Transverse colon (tissue), 4 donors: ENCODE measurements around the gene PRKCI. TPM values are rescaled to one million over a fixed set of nuclear protein-coding genes. Genes with fewer than 3 reads are reported as not detected.
"Not testable (repeated sequence)": the region's sequence is repeated elsewhere in the genome, so short reads cannot be mapped to it uniquely, and the experiment has no call there.

Experiments
- DNase-seq: peaks from one replicate; pipeline ENCODE4 v3.0.0-alpha.2; 2019
- H3K27ac ChIP-seq, 4 donors: fragments of 200-600 bp; sonication (generic); 2 replicates each; pipeline ENCODE4 v1.5.1; 2016 to 2018; ENCODE audit warnings: inconsistent platforms in 4 of 4
- H3K27me3 ChIP-seq: fragments of 200-600 bp; sonication (generic); 2 replicates; pipeline ENCODE4 v1.5.1; 2017; ENCODE audit warnings: inconsistent platforms
- H3K36me3 ChIP-seq, 4 donors: fragments of 200-600 bp; sonication (generic); 2 replicates each; pipeline ENCODE4 v1.5.1; 2017 to 2019; ENCODE audit warnings: inconsistent platforms in 4 of 4
- H3K4me1 ChIP-seq, 4 donors: fragments of 200-600 bp; sonication (generic); 2 replicates each; pipeline ENCODE4 v1.5.1; 2017 to 2020; ENCODE audit warnings: inconsistent platforms in 4 of 4
- H3K4me3 ChIP-seq, 4 donors: fragments of 200-600 bp; sonication (generic); 1 replicate in 1 of 4; 2 replicates in 3 of 4; pipeline versions ENCODE4 v1.5.1 to v1.6.1; 2017 to 2019; ENCODE audit warnings: inconsistent platforms in 4 of 4
- H3K9me3 ChIP-seq, 2 donors: fragments of 200-600 bp; sonication (generic); 2 replicates each; pipeline ENCODE4 v1.5.1; 2017 to 2019; ENCODE audit warnings: inconsistent platforms in 2 of 2
- EP300 ChIP-seq: sonication (generic); formaldehyde crosslinking; IDR thresholded peaks from one replicate; pipeline ENCODE4 v1.6.1; 2017; ENCODE audit warnings: antibody characterized with exemption, low read depth
- POLR2A ChIP-seq: fragments of 450-650 bp; IDR thresholded peaks from one replicate; pipeline ENCODE4 v1.6.1; 2016; ENCODE audit warnings: antibody characterized with exemption, mild to moderate bottlenecking, moderate library complexity
- POLR2AphosphoS5 ChIP-seq, 3 donors: sonication (generic); formaldehyde crosslinking; IDR thresholded peaks; one replicate each; pipeline ENCODE4 v1.6.1; 2016; ENCODE audit warnings: antibody characterized with exemption in 3 of 3
- WGBS, 2 donors: methylation state at CpG; one replicate each; pipeline ENCODE4 v1.1.5; 2018; ENCODE audit warnings: low coverage in 1 of 2; 5-methylcytosine and 5-hydroxymethylcytosine counted together
- in situ Hi-C, 4 donors: fragments of 200-750 bp; cut with MboI; loops; one replicate each; pipeline versions ENCODE4 v1.15.0 to v1.15.1; 2017; ENCODE audit warnings: low sequenced_read_pairs in 3 of 4, low pct_ligation_motif_present in 1 of 4, low pct_unique_long_range_greater_than_20kb in 1 of 4
- intact Hi-C: fragments of 100-400 bp; cut with DNase I; formaldehyde crosslinking; loops from one replicate; pipeline ENCODE4 v1.15.1; 2023; ENCODE audit warnings: low total_unique reads
- total RNA-seq, 4 donors: library from RNA; depleted of rRNA; stranded (reverse); fragments of >200 nt; gene quantifications; one replicate each; pipeline ENCODE4 v1.1.0, GENCODE V29; 2016
- TF ChIP-seq, protein P1 (sequence below), 5 experiments: fragments of 200-600 bp in 3 of 5; fragments of 450-650 bp in 2 of 5; sonication (generic) in 3 of 5; IDR thresholded peaks; 1 replicate in 2 of 5; 2 replicates in 3 of 5; pipeline ENCODE4 v1.5.1; 2016 to 2017; ENCODE audit warnings: antibody characterized with exemption in 5 of 5, inconsistent platforms in 3 of 5, mild to moderate bottlenecking in 2 of 5, moderate library complexity in 1 of 5

The PRKCI gene
- total RNA-seq, 4 donors from 2014 or later, result 21.1 to 52.1 (median 36.0) TPM

DNA sequence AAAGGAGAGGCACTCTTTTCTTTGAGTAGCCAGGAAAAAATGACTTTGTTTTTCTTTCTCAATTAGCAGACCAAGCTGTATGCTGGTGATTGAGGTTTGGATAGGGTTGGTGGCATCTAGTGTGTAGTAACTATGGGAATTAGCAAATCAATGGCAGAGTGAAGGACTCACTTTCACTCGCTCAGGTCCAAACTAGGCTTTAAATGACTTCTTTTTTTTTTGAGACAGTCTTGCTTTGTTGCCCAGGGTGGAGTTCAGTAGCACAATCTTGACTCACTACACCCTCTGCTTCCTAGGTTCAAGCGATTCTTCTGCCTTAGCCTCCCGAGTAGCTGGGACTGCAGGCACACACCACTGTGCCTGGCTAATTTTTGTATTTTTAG is 35.9 kb downstream of the PRKCI start:
- H3K27me3 ChIP-seq, result no peaks in the 10 kb centered on the region
- peak overlapping the region in 1 of 4 donors; percentile 10 for H3K27ac ChIP-seq
- in situ Hi-C loops (no loop called here), intact Hi-C loops (no loop called here)
- no peaks in the 10 kb centered on the region for H3K4me1 ChIP-seq
- no peaks in the 10 kb centered on the region for H3K9me3 ChIP-seq
- TF ChIP-seq POLR2A, result no peak
- TF ChIP-seq EP300, result no peak
- no peak for DNase-seq
- no peak overlapping the region for H3K4me3 ChIP-seq
- 91 to 93% methylated on average over 2 to 3 of the region's 3 CpGs for WGBS, 2 donors
- H3K36me3 ChIP-seq, result peaks cover 0 to 11% (median 4%) of the 10 kb centered on the region in 4 donors

DNA sequence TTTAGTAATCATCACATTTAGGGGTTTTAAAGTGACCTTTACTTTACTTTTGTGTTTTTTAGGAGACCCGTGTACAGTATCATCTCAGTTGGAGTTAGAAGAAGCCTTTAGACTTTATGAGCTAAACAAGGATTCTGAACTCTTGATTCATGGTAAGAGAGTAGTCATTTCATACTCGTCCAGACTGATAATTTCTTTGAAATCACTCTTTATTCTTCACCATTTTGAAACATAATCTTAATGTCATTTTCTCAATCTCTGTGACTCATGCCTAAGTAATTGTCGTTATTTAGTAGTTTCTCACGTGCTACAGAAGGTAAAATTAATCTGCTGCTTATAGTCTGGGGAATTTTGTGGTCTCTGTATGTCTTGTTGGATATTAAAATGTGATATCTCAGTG is 37.7 kb downstream of the PRKCI start:
- intact Hi-C loops (no loop called here), in situ Hi-C loops (no loop called here)
- 85 to 87% methylated on average over 4 of the region's 4 CpGs for WGBS, 2 donors
- Histone ChIP-seq H3K27ac (no peak overlapping the region), H3K36me3 (peaks cover 0 to 15% (median 6%) of the 10 kb centered on the region in 4 donors), H3K9me3 (no peaks in the 10 kb centered on the region), H3K4me1 (no peaks in the 10 kb centered on the region), H3K27me3 (no peaks in the 10 kb centered on the region), H3K4me3 (no peak overlapping the region)
- TF ChIP-seq, protein P1, sequence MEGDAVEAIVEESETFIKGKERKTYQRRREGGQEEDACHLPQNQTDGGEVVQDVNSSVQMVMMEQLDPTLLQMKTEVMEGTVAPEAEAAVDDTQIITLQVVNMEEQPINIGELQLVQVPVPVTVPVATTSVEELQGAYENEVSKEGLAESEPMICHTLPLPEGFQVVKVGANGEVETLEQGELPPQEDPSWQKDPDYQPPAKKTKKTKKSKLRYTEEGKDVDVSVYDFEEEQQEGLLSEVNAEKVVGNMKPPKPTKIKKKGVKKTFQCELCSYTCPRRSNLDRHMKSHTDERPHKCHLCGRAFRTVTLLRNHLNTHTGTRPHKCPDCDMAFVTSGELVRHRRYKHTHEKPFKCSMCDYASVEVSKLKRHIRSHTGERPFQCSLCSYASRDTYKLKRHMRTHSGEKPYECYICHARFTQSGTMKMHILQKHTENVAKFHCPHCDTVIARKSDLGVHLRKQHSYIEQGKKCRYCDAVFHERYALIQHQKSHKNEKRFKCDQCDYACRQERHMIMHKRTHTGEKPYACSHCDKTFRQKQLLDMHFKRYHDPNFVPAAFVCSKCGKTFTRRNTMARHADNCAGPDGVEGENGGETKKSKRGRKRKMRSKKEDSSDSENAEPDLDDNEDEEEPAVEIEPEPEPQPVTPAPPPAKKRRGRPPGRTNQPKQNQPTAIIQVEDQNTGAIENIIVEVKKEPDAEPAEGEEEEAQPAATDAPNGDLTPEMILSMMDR (IDR thresholded peaks at IDR 0.05), result no peak
- TF ChIP-seq POLR2A, result no peak
- TF ChIP-seq POLR2AphosphoS5 (IDR thresholded peaks at IDR 0.05), result no peak
- TF ChIP-seq EP300, result no peak
- DNase-seq, result no peak

DNA sequence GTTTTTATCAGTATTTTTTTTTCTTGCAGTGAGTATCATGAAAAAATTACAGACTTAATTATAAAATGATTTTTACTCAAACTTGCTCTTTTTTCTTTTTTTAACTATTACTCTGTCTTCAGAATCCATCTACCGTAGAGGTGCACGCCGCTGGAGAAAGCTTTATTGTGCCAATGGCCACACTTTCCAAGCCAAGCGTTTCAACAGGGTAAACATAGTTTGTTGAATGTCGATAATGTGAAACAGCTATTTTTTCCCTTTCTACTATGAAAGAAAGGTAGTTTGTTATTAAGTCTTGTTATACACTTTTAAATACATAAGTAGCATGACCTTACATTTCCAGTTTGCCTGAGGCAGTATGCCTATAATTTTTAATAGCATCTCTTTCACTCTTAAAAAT is 45.6 kb downstream of the PRKCI start:
- peaks cover 0 to 18% (median 6%) of the 10 kb centered on the region in 4 donors for H3K4me1 ChIP-seq
- in situ Hi-C loops (no loop called here), intact Hi-C loops (no loop called here)
- H3K27me3 ChIP-seq, result no peaks in the 10 kb centered on the region
- H3K9me3 ChIP-seq, result no peaks in the 10 kb centered on the region
- 93 to 97% methylated on average over 5 of the region's 5 CpGs for WGBS, 2 donors
- H3K27ac ChIP-seq, result no peak overlapping the region
- H3K36me3 ChIP-seq, result peaks cover 0 to 11% (median 4%) of the 10 kb centered on the region in 4 donors
- no peak for TF ChIP-seq POLR2A
- TF ChIP-seq EP300, result no peak
- TF ChIP-seq POLR2AphosphoS5 (IDR thresholded peaks at IDR 0.05), result no peak
- no peak for DNase-seq
- H3K4me3 ChIP-seq, result no peak overlapping the region

DNA sequence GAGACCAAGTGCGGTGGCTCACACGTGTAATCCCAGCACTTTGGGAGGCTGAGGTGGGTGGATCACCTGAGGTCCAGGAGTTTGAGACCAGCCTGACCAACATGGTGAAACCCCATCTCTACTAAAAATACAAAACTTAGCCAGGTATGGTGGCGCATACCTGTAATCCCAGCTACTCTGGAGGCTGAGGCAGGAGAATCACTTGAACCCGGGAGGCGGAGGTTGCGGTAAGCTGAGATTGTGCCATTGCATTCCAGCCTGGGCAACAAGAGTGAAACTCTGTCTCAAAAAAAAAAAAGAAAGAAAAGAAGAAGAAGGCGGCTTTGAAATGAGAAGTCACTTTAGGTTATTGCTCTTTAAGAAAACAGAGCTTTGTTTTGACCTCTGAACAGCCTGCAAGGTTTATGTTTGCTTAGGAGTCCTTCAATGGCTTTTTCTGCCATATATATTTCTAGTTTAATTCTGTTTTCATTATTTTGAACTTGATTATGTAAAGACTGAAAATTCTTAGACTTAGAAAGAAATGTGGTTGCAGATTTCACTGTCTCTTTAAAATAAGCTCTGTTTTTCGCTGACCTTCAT is 47.5 kb downstream of the PRKCI start:
- H3K9me3 ChIP-seq, H3K27me3 ChIP-seq, in situ Hi-C loops, DNase-seq, intact Hi-C loops: not testable (repeated sequence)
- Histone ChIP-seq H3K4me1 (peaks cover 0 to 18% (median 6%) of the 10 kb centered on the region in 4 donors), H3K4me3 (peak overlapping the region in 3 of 4 donors; percentile 10 to 34 (median 13)), H3K27ac (peak overlapping the region; percentile 69 to 81 (median 74)), H3K36me3 (peaks cover 0 to 24% (median 5%) of the 10 kb centered on the region in 4 donors)
- 67 to 78% methylated on average over 4 to 8 of the region's 8 CpGs for WGBS, 2 donors

DNA sequence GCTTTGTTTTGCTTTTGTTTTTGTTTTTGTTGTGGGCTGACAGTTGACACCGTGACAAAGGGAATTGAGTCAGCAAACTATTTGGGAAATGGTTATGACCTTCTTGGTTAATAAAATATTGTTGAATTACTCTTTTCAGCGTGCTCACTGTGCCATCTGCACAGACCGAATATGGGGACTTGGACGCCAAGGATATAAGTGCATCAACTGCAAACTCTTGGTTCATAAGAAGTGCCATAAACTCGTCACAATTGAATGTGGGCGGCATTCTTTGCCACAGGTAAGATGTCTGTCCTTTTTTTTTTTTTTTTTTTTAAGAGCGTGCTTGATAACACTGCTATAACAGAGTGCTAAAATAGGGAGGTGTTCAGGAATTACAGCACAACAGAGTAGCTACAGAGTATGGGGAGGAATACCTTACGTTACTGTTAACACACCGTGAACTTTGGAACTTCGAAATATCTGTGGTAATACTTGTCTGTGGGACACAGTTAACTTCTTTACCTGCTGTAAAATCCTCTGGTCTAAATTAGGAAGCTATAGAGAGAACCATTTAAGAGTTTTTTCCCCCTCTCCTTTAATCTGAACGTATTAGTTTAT is 48.2 kb downstream of the PRKCI start:
- Histone ChIP-seq H3K36me3 (peaks cover 0 to 24% (median 5%) of the 10 kb centered on the region in 4 donors), H3K27ac (peak overlapping the region; percentile 69 to 81 (median 74)), H3K27me3 (no peaks in the 10 kb centered on the region), H3K4me3 (peak overlapping the region in 3 of 4 donors; percentile 10 to 34 (median 13)), H3K4me1 (peaks cover 0 to 18% (median 6%) of the 10 kb centered on the region in 4 donors), H3K9me3 (no peaks in the 10 kb centered on the region)
- TF ChIP-seq, protein P1 (IDR thresholded peaks at IDR 0.05), result no peak
- TF ChIP-seq EP300 (no peak), POLR2AphosphoS5 (IDR thresholded peaks at IDR 0.05) (peak in 2 of 3 donors; percentile 42 to 71), POLR2A (peak; percentile 79)
- 46 to 54% methylated on average over 11 of the region's 11 CpGs for WGBS, 2 donors
- peak; percentile 52 for DNase-seq
- intact Hi-C loops, result no loop called here
- in situ Hi-C loops, result no loop called here
